GM10266 (cell line): ENCODE measurements around the gene AXIN1.

ENCODE experiments used
- DNase-seq: peaks from one replicate; pipeline ENCODE4 v3.0.0; 2012; ENCODE audit errors: extremely low spot score
- TF ChIP-seq, protein P1 (sequence below): IDR thresholded peaks from 2 replicates; pipeline ENCODE4 v1.5.1; 2012; ENCODE audit warnings: mild to moderate bottlenecking, low read depth; ENCODE audit not compliant: control insufficient read depth, insufficient read depth; ENCODE audit errors: missing control alignments

Gene AXIN1

GRCh38 chr16:266258-267164 is 86.0 kb downstream of the AXIN1 start:
- TF ChIP-seq, protein P1, sequence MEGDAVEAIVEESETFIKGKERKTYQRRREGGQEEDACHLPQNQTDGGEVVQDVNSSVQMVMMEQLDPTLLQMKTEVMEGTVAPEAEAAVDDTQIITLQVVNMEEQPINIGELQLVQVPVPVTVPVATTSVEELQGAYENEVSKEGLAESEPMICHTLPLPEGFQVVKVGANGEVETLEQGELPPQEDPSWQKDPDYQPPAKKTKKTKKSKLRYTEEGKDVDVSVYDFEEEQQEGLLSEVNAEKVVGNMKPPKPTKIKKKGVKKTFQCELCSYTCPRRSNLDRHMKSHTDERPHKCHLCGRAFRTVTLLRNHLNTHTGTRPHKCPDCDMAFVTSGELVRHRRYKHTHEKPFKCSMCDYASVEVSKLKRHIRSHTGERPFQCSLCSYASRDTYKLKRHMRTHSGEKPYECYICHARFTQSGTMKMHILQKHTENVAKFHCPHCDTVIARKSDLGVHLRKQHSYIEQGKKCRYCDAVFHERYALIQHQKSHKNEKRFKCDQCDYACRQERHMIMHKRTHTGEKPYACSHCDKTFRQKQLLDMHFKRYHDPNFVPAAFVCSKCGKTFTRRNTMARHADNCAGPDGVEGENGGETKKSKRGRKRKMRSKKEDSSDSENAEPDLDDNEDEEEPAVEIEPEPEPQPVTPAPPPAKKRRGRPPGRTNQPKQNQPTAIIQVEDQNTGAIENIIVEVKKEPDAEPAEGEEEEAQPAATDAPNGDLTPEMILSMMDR, result no peak
- DNase-seq, result no peak

- DNase-seq, result no peak
- TF ChIP-seq, protein P1, result no peak
These were observed 86.8 kb downstream of the AXIN1 start for GRCh38 chr16:265711-266110.

- DNase-seq, result no peak
- TF ChIP-seq, protein P1, result no peak
These were observed 87.5 kb downstream of the AXIN1 start for GRCh38 chr16:265002-265529.

- no peak for DNase-seq
- TF ChIP-seq, protein P1, result no peak
These were observed 88.0 kb downstream of the AXIN1 start for GRCh38 chr16:264440-264951.

DNA sequence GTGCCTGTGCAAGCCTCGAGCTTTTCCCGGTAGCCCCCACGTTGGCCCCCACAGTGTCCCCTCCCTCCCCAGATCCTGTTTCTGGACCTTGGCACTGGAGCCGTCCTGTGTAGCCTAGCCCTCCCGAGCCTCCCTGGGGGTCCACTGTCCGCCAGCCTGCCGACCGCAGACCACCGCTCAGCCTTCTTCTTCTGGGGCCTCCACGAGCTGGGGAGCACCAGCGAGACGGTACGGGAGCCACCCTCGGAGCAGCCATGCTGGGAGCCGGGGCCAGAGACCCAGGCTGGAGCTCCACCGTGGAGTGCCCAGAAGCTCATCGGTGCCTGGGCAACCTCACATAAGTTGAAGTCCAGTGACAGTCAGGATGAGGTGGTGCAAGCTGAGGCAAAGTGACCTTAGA is 88.6 kb downstream of the AXIN1 start:
- no peak for DNase-seq
- TF ChIP-seq, protein P1, result no peak

GRCh38 chr16:263182-263774 is 89.2 kb downstream of the AXIN1 start:
- no peak for DNase-seq
- TF ChIP-seq, protein P1, result no peak

DNA sequence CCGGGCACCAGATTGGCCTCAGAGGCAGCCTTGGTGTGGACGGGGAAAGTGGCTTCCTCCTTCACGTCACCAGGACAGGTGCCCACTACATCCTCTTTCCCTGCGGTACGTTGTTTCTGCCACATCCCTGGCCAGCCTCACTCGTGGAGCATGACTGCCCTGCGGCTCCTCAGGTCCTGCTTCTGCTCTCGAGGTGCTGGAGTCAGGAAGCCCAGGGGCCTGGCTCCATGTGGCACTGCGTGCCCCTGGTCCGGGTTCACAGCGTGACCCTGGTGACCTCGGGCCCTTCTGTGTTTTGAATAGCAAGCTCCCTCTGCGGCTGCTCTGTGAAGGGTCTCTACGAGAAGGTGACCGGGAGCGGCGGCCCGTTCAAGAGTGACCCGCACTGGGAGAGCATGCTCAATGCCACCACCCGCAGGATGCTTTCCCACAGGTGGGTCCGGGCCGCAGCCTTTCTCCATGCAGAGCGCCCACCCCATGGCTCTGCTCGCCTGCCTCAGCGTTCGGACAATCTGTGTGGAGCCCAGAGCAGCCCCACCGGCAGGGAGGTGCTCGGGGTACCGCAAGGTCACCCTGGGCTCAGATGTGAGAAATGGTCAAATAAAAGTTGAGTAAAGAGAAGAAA is 90.3 kb downstream of the AXIN1 start:
- TF ChIP-seq, protein P1, result no peak
- no peak for DNase-seq
